ENCODE data around the gene TEPSIN. TPM values are rescaled to one million over a fixed set of nuclear protein-coding genes. Genes with fewer than 3 reads are reported as not detected.

Gene TEPSIN, protein sequence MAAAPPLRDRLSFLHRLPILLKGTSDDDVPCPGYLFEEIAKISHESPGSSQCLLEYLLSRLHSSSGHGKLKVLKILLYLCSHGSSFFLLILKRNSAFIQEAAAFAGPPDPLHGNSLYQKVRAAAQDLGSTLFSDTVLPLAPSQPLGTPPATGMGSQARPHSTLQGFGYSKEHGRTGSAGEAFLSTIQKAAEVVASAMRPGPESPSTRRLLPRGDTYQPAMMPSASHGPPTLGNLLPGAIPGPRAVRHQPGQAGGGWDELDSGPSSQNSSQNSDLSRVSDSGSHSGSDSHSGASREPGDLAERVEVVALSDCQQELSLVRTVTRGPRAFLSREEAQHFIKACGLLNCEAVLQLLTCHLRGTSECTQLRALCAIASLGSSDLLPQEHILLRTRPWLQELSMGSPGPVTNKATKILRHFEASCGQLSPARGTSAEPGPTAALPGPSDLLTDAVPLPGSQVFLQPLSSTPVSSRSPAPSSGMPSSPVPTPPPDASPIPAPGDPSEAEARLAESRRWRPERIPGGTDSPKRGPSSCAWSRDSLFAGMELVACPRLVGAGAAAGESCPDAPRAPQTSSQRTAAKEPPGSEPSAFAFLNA
- 13.6 and 17.3 TPM in 2 replicates for total RNA-seq

GRCh38 chr17:81238815-81239713 is at the start of gene TEPSIN, which contains the start of gene NDUFAF8:
TSS of gene TEPSIN (minus strand) at chr17:81239055. CDS start at chr17:81239033, 22 bp downstream.
TSS of gene NDUFAF8 (plus strand) at chr17:81239318. CDS start at chr17:81239364, 46 bp downstream.

DNA sequence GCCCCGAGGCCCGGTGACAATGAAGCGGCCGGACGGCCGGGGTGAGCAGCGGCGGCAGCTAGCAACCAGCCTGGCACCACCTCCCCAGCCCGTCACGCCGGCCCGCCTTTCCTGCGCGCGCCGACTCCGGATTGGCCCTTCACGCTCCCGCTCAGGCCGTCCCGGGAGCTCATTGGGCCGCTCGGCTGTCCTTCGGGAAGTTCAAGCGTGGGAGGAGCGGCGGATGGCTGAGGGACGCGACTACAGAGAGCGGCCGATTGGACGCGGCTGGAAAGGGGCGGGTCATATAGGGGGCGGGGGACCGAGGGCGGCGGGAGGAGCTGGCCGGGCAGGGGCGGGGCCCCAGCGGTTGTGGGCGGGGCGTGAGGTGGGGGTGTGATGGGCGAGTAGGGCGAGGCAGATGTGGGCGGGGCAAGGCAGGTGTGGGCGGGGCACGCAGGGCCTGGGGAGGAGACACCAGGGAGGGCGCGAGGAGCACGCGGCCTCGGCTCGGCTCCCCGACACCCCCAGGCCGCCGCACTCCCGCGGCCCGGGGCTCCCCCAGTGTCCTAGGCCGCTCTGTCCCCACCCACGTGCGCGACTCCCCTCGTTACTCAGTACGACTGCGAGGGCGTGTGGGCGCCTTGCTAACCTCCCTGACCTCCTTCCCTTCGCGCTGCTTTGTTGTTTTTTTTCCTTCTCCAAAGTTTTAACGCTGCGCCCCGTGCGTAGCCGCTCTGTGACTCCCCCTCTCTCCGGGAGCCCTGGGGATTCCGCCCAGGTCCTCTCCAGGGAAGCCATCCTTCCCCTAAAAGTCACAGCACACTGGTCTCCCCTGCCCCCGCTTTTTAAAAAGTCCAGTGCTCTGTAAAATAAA is 15.7 kb downstream of the TEPSIN start, which contains the start of gene CEP131:
TSS of gene CEP131 (minus strand) at position 60 of the 856 bp plus-strand sequence. CDS start 2,909 bp downstream, outside the sequence.

Other genes starting within 250 kb of the TEPSIN start
- gene CHMP6, start 247.2 kb downstream of the TEPSIN start, total RNA-seq, result 21.9 and 22.7 TPM in 2 replicates
- 47.9 and 53.3 TPM in 2 replicates for gene BAIAP2, start 203.9 kb downstream of the TEPSIN start, total RNA-seq
- gene PVALEF, start 73.5 kb downstream of the TEPSIN start, total RNA-seq, result not detected in 2 replicates
- not detected in 2 replicates for gene AATK, start 72.8 kb downstream of the TEPSIN start, total RNA-seq
- 16.5 and 19.0 TPM in 2 replicates for gene CEP131, start 16.1 kb downstream of the TEPSIN start, total RNA-seq
- gene NDUFAF8, start 263 bp upstream of the TEPSIN start, total RNA-seq, result 42.7 and 60.8 TPM in 2 replicates
- gene SLC38A10, start 56.3 kb upstream of the TEPSIN start, total RNA-seq, result 88.4 and 101 TPM in 2 replicates
- gene BAHCC1, start 156.4 kb upstream of the TEPSIN start, total RNA-seq, result 6.3 and 7.3 TPM in 2 replicates